Measurements from ENCODE around the gene AK5. TPM values are rescaled to one million over a fixed set of nuclear protein-coding genes. Genes with fewer than 3 reads are reported as not detected.
"Not testable (repeated sequence)": the region's sequence is repeated elsewhere in the genome, so short reads cannot be mapped to it uniquely, and the experiment has no call there.

Gene AK5
- total and polyA plus RNA-seq, 3 donors from 2014 or later, result 28.0 to 40.4 (median 28.7) TPM

DNA sequence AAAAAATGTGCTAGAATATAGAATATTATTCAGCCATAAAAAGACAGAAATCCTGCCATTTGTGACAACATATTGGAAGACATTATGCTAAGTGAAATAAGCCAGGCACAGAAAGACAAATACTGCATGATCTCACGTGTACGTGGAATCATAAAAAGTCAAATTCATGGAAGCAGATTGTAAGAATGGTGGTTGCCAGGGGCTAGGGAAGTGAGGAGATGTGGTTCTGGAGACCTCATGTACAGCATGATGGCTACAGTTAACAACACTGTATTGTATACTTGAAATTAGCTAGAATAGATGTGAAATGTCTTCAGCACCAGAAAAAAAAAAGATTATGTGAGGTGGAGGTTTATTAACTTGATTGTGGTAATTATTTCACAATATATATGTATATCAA lies 234.3 kb downstream of the AK5 start:
- TF ChIP-seq CTCF (IDR thresholded peaks at IDR 0.05), result no peak
- no peak for TF ChIP-seq POLR2A (IDR thresholded peaks at IDR 0.05)
- no peak overlapping the region for H3K4me3 ChIP-seq
- no peaks in the 10 kb centered on the region for H3K27me3 ChIP-seq
- no peaks in the 10 kb centered on the region for H3K9me3 ChIP-seq
- WGBS, 2 donors, result 81 to 86% methylated on average over 2 of the region's 2 CpGs
- peaks cover 12% of the 10 kb centered on the region for H3K4me1 ChIP-seq
- no peaks in the 10 kb centered on the region for H3K36me3 ChIP-seq (ENCODE audit: low read depth, missing control alignments)
- intact Hi-C loops (cut with DNase I; ENCODE audit: low total_unique reads), result no loop called here
- H3K27ac ChIP-seq, result no peak overlapping the region
- DNase-seq, result no peak

- H3K27ac ChIP-seq, result no peak overlapping the region
- H3K27me3 ChIP-seq, result no peaks in the 10 kb centered on the region
- no peaks in the 10 kb centered on the region for H3K9me3 ChIP-seq
- intact Hi-C loops (cut with DNase I; ENCODE audit: low total_unique reads), result no loop called here
- no peak overlapping the region for H3K4me3 ChIP-seq
- DNase-seq, result no peak
- TF ChIP-seq CTCF (IDR thresholded peaks at IDR 0.05) (no peak), POLR2A (IDR thresholded peaks at IDR 0.05) (no peak)
- 89 to 98% methylated on average over 3 of the region's 3 CpGs for WGBS, 2 donors
- no peaks in the 10 kb centered on the region for H3K4me1 ChIP-seq
- H3K36me3 ChIP-seq (ENCODE audit: low read depth, missing control alignments), result no peaks in the 10 kb centered on the region
These were observed 242.2 kb downstream of the AK5 start for GRCh38 chr1:77524038-77524437.

GRCh38 chr1:77531149-77531548 lies 249.3 kb downstream of the AK5 start:
- 89 to 94% methylated on average over 6 to 8 of the region's 8 CpGs for WGBS, 2 donors
- H3K27ac ChIP-seq; H3K9me3 ChIP-seq; H3K27me3 ChIP-seq; H3K36me3 ChIP-seq (ENCODE audit: low read depth, missing control alignments); H3K4me1 ChIP-seq: not testable (repeated sequence)
- intact Hi-C loops (cut with DNase I; ENCODE audit: low total_unique reads), result loop anchor here (10.0 kb wide), 1 partner anchor 386 kb away; no protein-coding TSS in a partner anchor
- peak overlapping the region in 1 of 2 donors; percentile 51 for H3K4me3 ChIP-seq
- peak; percentile 36 for DNase-seq

DNA sequence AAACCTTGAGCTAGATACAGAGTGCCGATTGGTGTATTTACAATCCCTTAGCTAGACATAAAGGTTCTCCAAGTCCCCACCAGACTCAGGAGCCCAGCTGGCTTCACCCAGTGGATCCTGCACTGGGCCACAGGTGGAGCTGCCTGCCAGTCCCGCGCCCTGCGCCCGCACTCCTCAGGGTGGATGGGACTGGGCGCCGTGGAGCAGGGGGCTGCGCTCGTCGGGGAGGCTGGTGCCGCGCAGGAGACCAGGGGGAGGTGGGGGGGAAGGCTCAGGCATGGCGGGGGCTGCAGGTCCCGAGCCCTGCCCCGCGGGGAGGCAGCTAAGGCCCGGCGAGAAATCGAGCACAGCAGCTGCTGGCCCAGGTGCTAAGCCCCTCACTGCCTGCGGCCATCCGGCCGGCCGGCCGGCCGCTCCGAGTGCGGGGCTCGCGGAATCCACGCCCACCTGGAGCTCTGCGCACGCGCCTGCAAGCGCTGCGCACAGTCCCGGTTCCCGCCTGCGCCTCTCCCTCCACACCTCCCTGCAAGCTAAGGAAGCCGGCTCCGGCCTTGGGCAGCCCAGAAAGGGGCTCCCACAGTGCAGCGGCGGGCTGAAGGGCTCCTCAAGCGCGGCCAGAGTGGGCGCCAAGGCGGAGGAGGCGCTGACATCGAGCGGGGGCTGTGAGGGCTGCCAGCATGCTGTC lies 249.9 kb downstream of the AK5 start:
- not testable (repeated sequence) for H3K4me1 ChIP-seq; H3K27ac ChIP-seq; H3K27me3 ChIP-seq; H3K9me3 ChIP-seq; H3K36me3 ChIP-seq (ENCODE audit: low read depth, missing control alignments)
- DNase-seq, result peak; percentile 44
- 75 to 81% methylated on average over 36 to 45 of the region's 49 CpGs for WGBS, 2 donors
- peak overlapping the region; percentile 42 to 51 for H3K4me3 ChIP-seq
- intact Hi-C loops (cut with DNase I; ENCODE audit: low total_unique reads), result loop anchor here (10.0 kb wide), 1 partner anchor 387 kb away; no protein-coding TSS in a partner anchor

DNA sequence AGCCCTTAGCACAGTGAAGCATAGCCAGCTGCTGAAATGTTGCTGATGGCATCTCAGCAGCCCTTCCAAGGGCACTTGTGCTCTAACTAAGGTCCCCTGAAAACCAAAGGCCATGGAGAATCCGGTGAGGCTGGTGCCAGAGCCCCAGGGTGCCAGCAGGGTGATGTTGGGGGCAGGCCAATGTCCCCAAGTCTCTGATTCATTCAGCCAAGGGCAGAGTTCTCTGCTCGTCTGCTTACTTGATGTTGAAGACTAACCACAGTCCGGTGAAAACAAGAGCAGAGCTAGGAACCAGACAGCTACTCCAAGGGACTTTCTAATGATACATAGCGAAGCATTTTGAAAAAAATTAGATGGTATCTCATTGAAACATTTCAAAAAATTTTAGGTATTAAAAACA lies 250.8 kb downstream of the AK5 start:
- Histone ChIP-seq H3K9me3 (no peaks in the 10 kb centered on the region), H3K27ac (no peak overlapping the region), H3K4me1 (peaks cover 3% of the 10 kb centered on the region), H3K36me3 (ENCODE audit: low read depth, missing control alignments) (no peaks in the 10 kb centered on the region), H3K4me3 (peak overlapping the region in 1 of 2 donors; percentile 51), H3K27me3 (no peaks in the 10 kb centered on the region)
- 48 to 75% methylated on average over 4 of the region's 4 CpGs for WGBS, 2 donors
- TF ChIP-seq POLR2A (IDR thresholded peaks at IDR 0.05), result no peak
- TF ChIP-seq CTCF (IDR thresholded peaks at IDR 0.05), result no peak
- intact Hi-C loops (cut with DNase I; ENCODE audit: low total_unique reads), result loop anchor here (10.0 kb wide), 1 partner anchor 388 kb away; no protein-coding TSS in a partner anchor
- DNase-seq, result no peak
